ENCODE measurements around the gene CRTC2. TPM values are rescaled to one million over a fixed set of nuclear protein-coding genes. Genes with fewer than 3 reads are reported as not detected.
"Not testable (repeated sequence)": the region's sequence is repeated elsewhere in the genome, so short reads cannot be mapped to it uniquely, and the experiment has no call there.

The CRTC2 gene
- total and polyA plus RNA-seq, 4 donors = 17.7 to 48.7 (median 42.6) TPM

GRCh38 chr1:153985341-153985912 is 27.0 kb upstream of the CRTC2 start:
- Histone ChIP-seq H3K27me3 (ENCODE audit: control insufficient read depth in 3 of 3, insufficient read depth in 3 of 3, low read length in 2 of 3) (no peaks in the 10 kb centered on the region), H3K27ac (ENCODE audit: low read depth in 1 of 2, low read length in 1 of 2) (peak overlapping the region; percentile 69 to 80), H3K4me1 (ENCODE audit: control insufficient read depth in 5 of 5, insufficient read depth in 5 of 5, low read length in 5 of 5) (peaks cover 2 to 25% (median 5%) of the 10 kb centered on the region in 5 donors), H3K9me3 (ENCODE audit: control insufficient read depth in 4 of 4, insufficient read depth in 3 of 4, low read length in 3 of 4) (no peaks in the 10 kb centered on the region), H3K4me3 (peak overlapping the region; percentile 49), H3K36me3 (ENCODE audit: control insufficient read depth in 4 of 4, insufficient read depth in 4 of 4, low read length in 4 of 4) (peaks cover 0 to 13% (median 6%) of the 10 kb centered on the region in 4 donors), H3K9ac (ENCODE audit: insufficient read depth in 1 of 2, low read length in 2 of 2) (peak overlapping the region; percentile 59 to 94)
- DNase-seq (peak; percentile 33 to 73 (median 46)), ATAC-seq (ENCODE audit: insufficient read depth, low FRiP score) (no peak)
- TF ChIP-seq, protein P1, sequence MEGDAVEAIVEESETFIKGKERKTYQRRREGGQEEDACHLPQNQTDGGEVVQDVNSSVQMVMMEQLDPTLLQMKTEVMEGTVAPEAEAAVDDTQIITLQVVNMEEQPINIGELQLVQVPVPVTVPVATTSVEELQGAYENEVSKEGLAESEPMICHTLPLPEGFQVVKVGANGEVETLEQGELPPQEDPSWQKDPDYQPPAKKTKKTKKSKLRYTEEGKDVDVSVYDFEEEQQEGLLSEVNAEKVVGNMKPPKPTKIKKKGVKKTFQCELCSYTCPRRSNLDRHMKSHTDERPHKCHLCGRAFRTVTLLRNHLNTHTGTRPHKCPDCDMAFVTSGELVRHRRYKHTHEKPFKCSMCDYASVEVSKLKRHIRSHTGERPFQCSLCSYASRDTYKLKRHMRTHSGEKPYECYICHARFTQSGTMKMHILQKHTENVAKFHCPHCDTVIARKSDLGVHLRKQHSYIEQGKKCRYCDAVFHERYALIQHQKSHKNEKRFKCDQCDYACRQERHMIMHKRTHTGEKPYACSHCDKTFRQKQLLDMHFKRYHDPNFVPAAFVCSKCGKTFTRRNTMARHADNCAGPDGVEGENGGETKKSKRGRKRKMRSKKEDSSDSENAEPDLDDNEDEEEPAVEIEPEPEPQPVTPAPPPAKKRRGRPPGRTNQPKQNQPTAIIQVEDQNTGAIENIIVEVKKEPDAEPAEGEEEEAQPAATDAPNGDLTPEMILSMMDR (IDR thresholded peaks at IDR 0.05; ENCODE audit: control extremely low read depth, extremely low read depth) = no peak
- WGBS, 2 donors = 16 to 26% methylated on average over 7 of the region's 7 CpGs

DNA sequence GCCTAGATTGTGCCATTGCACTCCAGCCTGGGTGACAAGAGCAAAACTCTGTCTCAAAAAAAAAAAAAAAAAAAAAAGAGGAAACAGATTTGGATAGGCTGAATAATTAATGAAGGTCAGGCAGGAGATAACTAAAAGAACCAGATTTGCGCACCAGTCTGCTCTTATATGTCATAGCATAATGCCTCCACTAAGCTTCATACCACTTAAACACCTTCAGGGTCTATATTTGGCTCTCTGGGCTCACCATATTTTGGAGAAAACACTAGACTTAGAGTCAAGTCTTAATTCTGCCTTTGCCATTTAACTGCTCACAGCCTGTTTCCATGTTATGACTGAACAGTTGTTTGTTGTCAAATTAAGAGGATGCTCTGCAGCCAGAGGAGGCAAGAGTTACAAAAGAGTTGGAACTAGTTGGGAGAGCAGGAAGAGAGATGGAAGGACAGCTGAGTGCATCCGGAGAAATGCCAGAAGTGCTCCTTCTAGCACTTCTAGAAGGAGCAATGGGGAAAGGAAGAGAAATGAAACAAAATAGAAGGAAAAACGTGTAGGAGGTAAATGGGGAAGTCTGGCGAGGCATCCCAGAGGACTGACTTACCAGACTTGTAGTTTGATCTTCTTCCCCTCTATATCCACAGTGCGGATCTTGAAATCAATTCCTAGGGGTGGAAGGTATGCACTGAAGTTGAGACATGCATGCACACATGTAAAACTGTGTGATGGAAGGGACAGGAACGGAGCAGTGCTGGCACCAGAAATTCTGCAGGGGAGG is 25.9 kb upstream of the CRTC2 start:
- DNase-seq (peak in 2 of 3 donors; percentile 69 to 85), ATAC-seq (ENCODE audit: insufficient read depth, low FRiP score) (no peak)
- Histone ChIP-seq H3K9me3 (ENCODE audit: control insufficient read depth in 4 of 4, insufficient read depth in 3 of 4, low read length in 3 of 4) (no peaks in the 10 kb centered on the region), H3K4me1 (ENCODE audit: control insufficient read depth in 5 of 5, insufficient read depth in 5 of 5, low read length in 5 of 5) (peaks cover 2 to 25% (median 5%) of the 10 kb centered on the region in 5 donors), H3K36me3 (ENCODE audit: control insufficient read depth in 4 of 4, insufficient read depth in 4 of 4, low read length in 4 of 4) (peaks cover 0 to 13% (median 6%) of the 10 kb centered on the region in 4 donors), H3K9ac (ENCODE audit: insufficient read depth in 1 of 2, low read length in 2 of 2) (no peak overlapping the region), H3K4me3 (no peak overlapping the region), H3K27ac (ENCODE audit: low read depth in 1 of 2, low read length in 1 of 2) (no peak overlapping the region), H3K27me3 (ENCODE audit: control insufficient read depth in 3 of 3, insufficient read depth in 3 of 3, low read length in 2 of 3) (no peaks in the 10 kb centered on the region)
- WGBS, 2 donors = 60 to 62% methylated on average over 6 of the region's 6 CpGs
- TF ChIP-seq, protein P1 (IDR thresholded peaks at IDR 0.05; ENCODE audit: control extremely low read depth, extremely low read depth) = no peak

- not testable (repeated sequence) for H3K9ac ChIP-seq (ENCODE audit: insufficient read depth in 1 of 2, low read length in 2 of 2); ATAC-seq (ENCODE audit: insufficient read depth, low FRiP score); H3K9me3 ChIP-seq (ENCODE audit: control insufficient read depth in 4 of 4, insufficient read depth in 3 of 4, low read length in 3 of 4); DNase-seq; H3K4me3 ChIP-seq; H3K27me3 ChIP-seq (ENCODE audit: control insufficient read depth in 3 of 3, insufficient read depth in 3 of 3, low read length in 2 of 3); H3K27ac ChIP-seq (ENCODE audit: low read depth in 1 of 2, low read length in 1 of 2)
- Histone ChIP-seq H3K4me1 (ENCODE audit: control insufficient read depth in 5 of 5, insufficient read depth in 5 of 5, low read length in 5 of 5) (peaks cover 2 to 34% (median 8%) of the 10 kb centered on the region in 5 donors), H3K36me3 (ENCODE audit: control insufficient read depth in 4 of 4, insufficient read depth in 4 of 4, low read length in 4 of 4) (peaks cover 0 to 16% (median 8%) of the 10 kb centered on the region in 4 donors)
- WGBS, 2 donors = 85 to 91% methylated on average over 2 of the region's 2 CpGs
Measured at GRCh38 chr1:153981735-153982134, 23.3 kb upstream of the CRTC2 start.

GRCh38 chr1:153979091-153979490 is 20.7 kb upstream of the CRTC2 start:
- not testable (repeated sequence) for H3K9me3 ChIP-seq (ENCODE audit: control insufficient read depth in 4 of 4, insufficient read depth in 3 of 4, low read length in 3 of 4); H3K4me3 ChIP-seq; DNase-seq; H3K27ac ChIP-seq (ENCODE audit: low read depth in 1 of 2, low read length in 1 of 2); H3K9ac ChIP-seq (ENCODE audit: insufficient read depth in 1 of 2, low read length in 2 of 2); ATAC-seq (ENCODE audit: insufficient read depth, low FRiP score); H3K27me3 ChIP-seq (ENCODE audit: control insufficient read depth in 3 of 3, insufficient read depth in 3 of 3, low read length in 2 of 3)
- peaks cover 0 to 23% (median 8%) of the 10 kb centered on the region in 5 donors for H3K4me1 ChIP-seq (ENCODE audit: control insufficient read depth in 5 of 5, insufficient read depth in 5 of 5, low read length in 5 of 5)
- peaks cover 5 to 30% (median 16%) of the 10 kb centered on the region in 4 donors for H3K36me3 ChIP-seq (ENCODE audit: control insufficient read depth in 4 of 4, insufficient read depth in 4 of 4, low read length in 4 of 4)
- WGBS, 2 donors = 94 to 96% methylated on average over 12 of the region's 12 CpGs

All from lung (tissue), 12 donors.